Activated T-helper 17 cell treated with anti-CD3 and anti-CD28 coated beads, Interleukin-2, amount 50 U/mL, for 72 hours (primary cell): ENCODE measurements around the gene MPI. TPM values are rescaled to one million over a fixed set of nuclear protein-coding genes. Genes with fewer than 3 reads are reported as not detected.
A peak's percentile ranks its signal among the peaks of the same experiment; 100 is the strongest.

Experiments
- ATAC-seq: fragments of 150-1000 bp; cut with Tn5 transposase; replicated peaks from 2 replicates; pipeline ENCODE4 v1.10.0; 2021; ENCODE audit warnings: mild to moderate bottlenecking, moderate library complexity
- H3K27ac Mint-ChIP-seq: one replicate; pipeline ENCODE4 v1.8.0; 2022; ENCODE audit warnings: mixed read lengths
- H3K27me3 Mint-ChIP-seq: one replicate; pipeline ENCODE4 v1.8.0; 2022; ENCODE audit warnings: mixed read lengths
- H3K36me3 Mint-ChIP-seq: one replicate; pipeline ENCODE4 v1.8.0; 2022; ENCODE audit warnings: low read depth, mild to moderate bottlenecking, mixed read lengths
- H3K4me1 Mint-ChIP-seq: one replicate; pipeline ENCODE4 v1.8.0; 2022; ENCODE audit warnings: mixed read lengths
- H3K4me3 Mint-ChIP-seq: one replicate; pipeline ENCODE4 v1.8.0; 2022; ENCODE audit warnings: mild to moderate bottlenecking, mixed read lengths
- H3K9me3 Mint-ChIP-seq: one replicate; pipeline ENCODE4 v1.8.0; 2022; ENCODE audit warnings: mixed read lengths
- total RNA-seq, 2 donors: library from RNA; stranded (reverse); gene quantifications; one replicate each; pipeline ENCODE4 v1.2.3, GENCODE V29; 2022

MPI gene
- total RNA-seq, 2 donors from 2014 or later, result 51.8 to 98.5 TPM

DNA sequence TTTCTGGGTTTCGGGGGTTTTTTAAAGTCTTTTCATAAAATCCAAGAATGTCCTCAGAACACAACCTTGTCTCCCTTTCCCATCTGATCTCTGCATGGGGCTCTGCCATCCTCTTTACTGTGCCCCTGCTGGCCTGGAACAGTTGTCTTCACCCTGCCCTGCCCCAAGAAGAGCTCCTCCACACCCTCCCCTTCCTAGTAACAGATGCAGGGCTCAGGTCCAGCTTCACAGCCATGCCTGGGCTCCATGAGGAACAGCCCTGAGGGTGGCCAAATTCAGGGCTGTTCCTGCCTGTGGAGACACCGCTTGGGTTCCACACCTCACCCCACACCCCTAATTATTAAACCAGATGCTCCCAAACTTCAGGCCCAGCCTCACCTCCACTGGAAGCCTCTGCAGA is 34.0 kb upstream of the MPI start:
- ATAC-seq, result no peak
- H3K27me3 Mint-ChIP-seq, result no peaks in the 10 kb centered on the region
- H3K27ac Mint-ChIP-seq, result peak overlapping the region; percentile 84
- peaks cover 14% of the 10 kb centered on the region for H3K4me1 Mint-ChIP-seq
- no peaks in the 10 kb centered on the region for H3K9me3 Mint-ChIP-seq
- peaks cover 56% of the 10 kb centered on the region for H3K36me3 Mint-ChIP-seq
- no peak overlapping the region for H3K4me3 Mint-ChIP-seq

DNA sequence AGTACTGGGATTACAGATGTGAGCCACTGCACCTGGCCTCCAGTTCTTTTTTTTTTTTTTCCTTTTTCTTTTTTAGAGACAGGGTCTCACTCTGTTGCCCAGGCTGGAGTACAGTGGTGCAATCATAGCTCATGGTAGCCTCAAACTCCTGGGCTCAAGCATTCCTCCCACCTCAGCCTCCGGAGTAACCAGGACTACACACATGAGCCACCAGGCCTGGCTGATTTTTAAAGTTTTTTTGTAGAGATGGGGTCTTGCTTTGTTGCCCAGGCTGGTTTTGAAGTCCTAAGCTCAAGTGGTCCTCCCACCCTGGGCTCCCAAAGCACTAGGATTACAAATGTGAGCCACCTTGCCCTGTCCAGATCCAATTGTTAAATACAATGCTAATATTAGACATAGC is 33.3 kb upstream of the MPI start:
- H3K27ac Mint-ChIP-seq, result peak overlapping the region; percentile 84
- no peak for ATAC-seq

DNA sequence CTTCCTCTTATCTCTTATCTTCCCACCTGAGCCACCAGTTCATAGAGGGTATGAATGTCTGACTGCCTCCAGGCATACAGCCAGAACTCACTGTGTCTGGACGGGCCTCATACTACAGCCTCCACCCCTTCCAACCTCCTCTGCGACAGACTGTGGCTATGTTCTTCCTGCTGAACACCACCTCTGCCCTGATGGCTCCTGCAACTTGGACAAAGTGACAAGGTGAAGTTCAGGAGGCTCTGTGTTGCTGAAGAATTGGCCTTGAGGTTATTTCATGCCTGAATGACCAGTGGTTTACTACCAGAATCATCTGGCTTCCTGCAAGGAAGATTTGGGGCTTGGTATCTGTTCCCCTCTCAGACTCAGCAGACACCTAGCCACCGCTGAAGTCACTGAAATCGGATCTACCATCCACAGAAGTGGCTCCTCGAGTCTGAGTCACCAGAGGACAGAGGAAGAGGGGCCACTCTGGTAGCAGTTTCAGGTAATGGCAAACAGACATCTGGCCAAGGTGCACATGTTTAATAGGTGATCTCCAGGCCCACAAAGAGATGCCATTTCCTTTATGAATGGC is 32.7 kb upstream of the MPI start:
- ATAC-seq, result peak; percentile 40

More for the DNA sequence above, 33.3 kb upstream of the MPI start:
- H3K36me3 Mint-ChIP-seq, result peaks cover 49% of the 10 kb centered on the region
- H3K27me3 Mint-ChIP-seq, result no peaks in the 10 kb centered on the region
- no peaks in the 10 kb centered on the region for H3K9me3 Mint-ChIP-seq
- H3K4me1 Mint-ChIP-seq, result peaks cover 14% of the 10 kb centered on the region
- H3K4me3 Mint-ChIP-seq, result no peak overlapping the region

DNA sequence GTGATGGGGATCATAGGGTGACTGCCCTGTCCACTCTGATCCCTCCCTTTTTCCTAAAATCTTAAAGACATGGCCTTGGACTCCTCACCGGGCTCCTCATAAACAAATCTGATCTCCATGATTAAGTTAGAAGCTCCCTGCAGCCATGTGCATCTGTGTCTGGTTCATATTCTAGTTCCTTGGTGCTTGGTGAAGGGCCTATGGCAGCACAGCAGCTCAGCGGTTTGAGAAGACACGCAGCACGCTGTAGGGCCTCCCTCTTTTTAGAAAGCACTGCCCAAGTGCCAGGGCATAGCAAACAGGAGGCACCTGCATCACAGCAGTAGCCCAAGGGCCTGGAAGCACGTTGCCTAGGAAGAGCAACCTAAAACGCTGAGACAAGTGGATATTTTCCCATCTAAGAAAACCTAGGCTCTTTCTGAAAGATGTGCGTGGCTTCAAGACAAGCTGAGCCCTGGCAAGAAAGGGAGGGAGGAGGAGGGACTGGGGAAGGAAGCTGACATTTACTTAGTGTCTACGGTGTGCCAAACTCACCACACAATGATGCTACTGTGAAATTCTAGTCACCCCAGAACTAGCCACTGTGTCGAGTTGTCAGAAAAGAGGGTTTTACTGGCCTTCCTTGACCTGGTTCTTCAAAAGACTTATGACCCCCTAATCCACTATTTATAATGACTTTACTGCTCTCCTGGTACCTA is 32.0 kb upstream of the MPI start:
- peak; percentile 83 for ATAC-seq
- H3K4me3 Mint-ChIP-seq, result peak overlapping the region; percentile 45
- H3K36me3 Mint-ChIP-seq, result peaks cover 36% of the 10 kb centered on the region

More for the DNA sequence above, 32.7 kb upstream of the MPI start:
- H3K4me1 Mint-ChIP-seq, result peaks cover 14% of the 10 kb centered on the region
- H3K36me3 Mint-ChIP-seq, result peaks cover 43% of the 10 kb centered on the region
- H3K27me3 Mint-ChIP-seq, result no peaks in the 10 kb centered on the region
- H3K27ac Mint-ChIP-seq, result peak overlapping the region; percentile 84
- no peaks in the 10 kb centered on the region for H3K9me3 Mint-ChIP-seq
- no peak overlapping the region for H3K4me3 Mint-ChIP-seq

DNA sequence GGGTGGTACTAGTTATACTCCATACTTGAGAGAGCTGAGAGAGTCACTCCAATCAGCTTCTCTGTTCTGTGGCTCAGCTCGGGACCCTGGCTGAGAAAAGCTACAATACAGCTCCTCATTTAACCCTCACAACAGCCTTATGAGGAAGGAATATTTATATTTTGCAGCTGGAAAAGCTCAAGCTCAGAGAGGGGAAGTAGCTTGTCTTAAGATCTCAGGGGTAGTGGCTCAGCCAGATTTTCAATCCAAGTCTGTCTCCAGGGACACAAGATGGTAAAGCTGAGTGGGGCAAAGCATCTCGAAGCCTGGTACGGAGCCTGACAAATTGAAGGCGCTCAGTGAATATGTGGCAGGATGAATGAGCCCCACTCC is 31.5 kb upstream of the MPI start:
- no peaks in the 10 kb centered on the region for H3K27me3 Mint-ChIP-seq
- H3K4me1 Mint-ChIP-seq, result peaks cover 14% of the 10 kb centered on the region
- peak overlapping the region; percentile 84 for H3K27ac Mint-ChIP-seq
- no peak for ATAC-seq
- no peaks in the 10 kb centered on the region for H3K9me3 Mint-ChIP-seq
- peaks cover 31% of the 10 kb centered on the region for H3K36me3 Mint-ChIP-seq
- H3K4me3 Mint-ChIP-seq, result peak overlapping the region; percentile 45

More for the DNA sequence above, 32.0 kb upstream of the MPI start:
- H3K9me3 Mint-ChIP-seq, result no peaks in the 10 kb centered on the region
- H3K27me3 Mint-ChIP-seq, result no peaks in the 10 kb centered on the region
- peaks cover 14% of the 10 kb centered on the region for H3K4me1 Mint-ChIP-seq
- peak overlapping the region; percentile 84 for H3K27ac Mint-ChIP-seq

DNA sequence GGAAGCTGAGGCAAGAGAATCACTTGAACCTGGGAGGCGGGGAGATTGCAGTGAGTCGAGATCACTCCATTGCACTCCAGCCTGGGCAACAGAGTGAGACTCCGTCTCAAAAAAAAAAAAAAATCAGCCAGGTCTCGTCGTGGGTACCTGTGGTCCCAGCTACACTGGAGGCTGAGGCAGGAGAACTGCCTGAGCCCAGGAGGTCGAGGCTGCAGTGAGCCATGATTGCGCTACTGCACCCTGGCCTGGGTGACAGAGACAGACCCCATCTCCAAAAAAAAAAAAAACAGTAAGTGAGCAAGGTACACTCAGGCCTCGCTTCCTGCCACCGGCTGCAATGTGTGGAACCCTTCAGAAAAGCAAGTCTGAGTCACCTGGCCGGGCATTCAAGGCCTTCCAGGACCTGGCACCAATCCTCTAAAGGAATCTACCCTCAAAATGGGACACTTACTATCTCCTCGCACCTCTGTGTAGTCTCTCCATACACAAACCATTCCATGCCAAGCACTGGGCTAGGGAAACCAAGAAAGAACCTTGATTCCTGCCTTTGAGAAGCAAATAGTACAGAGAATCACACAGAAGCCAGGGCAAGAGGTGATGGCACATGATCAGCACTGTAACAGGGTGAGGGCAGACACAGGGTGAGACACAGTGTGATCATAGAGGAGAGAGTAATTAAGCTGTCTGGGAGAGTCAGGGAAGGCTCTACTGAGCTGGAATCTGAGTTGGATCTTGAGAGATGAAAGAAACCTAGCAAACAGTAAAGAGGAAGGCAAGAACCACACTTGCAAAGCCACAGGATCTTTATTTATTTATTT is 26.4 kb upstream of the MPI start:
- ATAC-seq, result peak; percentile 67
- H3K27ac Mint-ChIP-seq, result peak overlapping the region; percentile 51
- peaks cover 52% of the 10 kb centered on the region for H3K36me3 Mint-ChIP-seq
- H3K4me3 Mint-ChIP-seq, result peak overlapping the region; percentile 7
- H3K9me3 Mint-ChIP-seq, result no peaks in the 10 kb centered on the region
- no peaks in the 10 kb centered on the region for H3K27me3 Mint-ChIP-seq
- H3K4me1 Mint-ChIP-seq, result peaks cover 43% of the 10 kb centered on the region

DNA sequence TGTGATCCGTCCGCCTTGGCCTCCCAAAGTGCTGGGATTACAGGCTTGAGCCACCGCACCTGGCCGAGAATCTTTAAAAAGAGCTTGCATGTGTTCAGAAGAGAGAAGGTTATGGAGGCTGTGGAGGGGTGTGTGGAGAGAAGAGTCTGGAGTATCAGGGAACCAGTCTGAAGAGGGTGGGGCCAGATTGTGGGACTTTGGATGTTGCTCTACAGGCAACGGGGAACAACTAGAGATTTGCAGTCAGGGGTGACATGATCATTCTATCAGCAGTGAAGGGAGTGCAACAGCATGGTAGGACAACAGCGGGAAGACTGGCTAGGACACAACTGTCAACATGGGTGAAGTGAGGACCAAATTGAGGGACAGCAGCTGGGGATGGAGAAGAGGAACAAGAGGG is 25.5 kb upstream of the MPI start:
- Mint-ChIP-seq H3K4me1 (peaks cover 42% of the 10 kb centered on the region), H3K4me3 (no peak overlapping the region), H3K27me3 (no peaks in the 10 kb centered on the region), H3K36me3 (peaks cover 50% of the 10 kb centered on the region), H3K27ac (peak overlapping the region; percentile 71), H3K9me3 (no peaks in the 10 kb centered on the region)
- ATAC-seq, result no peak

DNA sequence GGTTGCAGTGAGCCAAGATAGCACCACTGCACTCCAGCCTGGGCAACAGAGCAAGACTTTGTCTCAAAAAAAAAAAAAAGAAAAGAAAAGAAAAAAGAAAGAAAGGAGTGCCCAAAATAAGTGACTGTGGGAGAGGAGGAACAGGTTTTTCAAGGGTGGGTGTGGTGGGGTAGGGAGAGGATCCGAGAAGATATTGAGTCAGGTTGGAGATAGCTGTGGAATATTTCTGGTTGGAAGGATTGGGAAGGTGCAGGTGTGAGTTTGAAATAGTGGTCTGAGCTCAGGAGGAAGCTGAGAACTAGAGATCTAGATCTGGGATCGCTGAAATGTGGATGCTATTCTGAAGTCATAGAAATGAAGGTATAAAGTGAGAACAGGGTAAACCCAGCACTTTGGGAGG is 24.5 kb upstream of the MPI start:
- Mint-ChIP-seq H3K36me3 (peaks cover 54% of the 10 kb centered on the region), H3K9me3 (no peaks in the 10 kb centered on the region), H3K27me3 (no peaks in the 10 kb centered on the region), H3K27ac (peak overlapping the region; percentile 90), H3K4me3 (peak overlapping the region; percentile 32), H3K4me1 (peaks cover 51% of the 10 kb centered on the region)
- no peak for ATAC-seq

DNA sequence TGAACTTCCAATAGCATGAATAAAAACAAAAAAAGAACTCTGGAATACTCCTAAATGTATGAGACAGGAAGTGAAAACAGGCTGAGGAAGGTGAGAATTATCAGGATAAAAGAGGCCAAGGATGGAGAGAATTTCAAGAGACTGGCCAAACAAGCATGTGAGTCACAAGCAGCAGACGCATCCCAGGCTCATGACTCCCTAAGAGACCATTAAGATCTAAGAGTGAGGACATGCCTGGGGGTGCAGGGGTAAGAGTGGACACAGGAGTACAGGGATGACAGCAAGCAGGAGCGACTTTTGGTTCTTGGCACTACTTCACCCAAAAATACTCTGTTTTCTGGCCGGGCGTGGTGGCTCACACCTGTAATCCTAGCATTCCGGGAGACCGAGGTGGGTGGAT is 23.8 kb upstream of the MPI start:
- H3K27me3 Mint-ChIP-seq, result no peaks in the 10 kb centered on the region
- peaks cover 62% of the 10 kb centered on the region for H3K36me3 Mint-ChIP-seq
- peak overlapping the region; percentile 32 for H3K4me3 Mint-ChIP-seq
- peak overlapping the region; percentile 90 for H3K27ac Mint-ChIP-seq
- H3K4me1 Mint-ChIP-seq, result peaks cover 58% of the 10 kb centered on the region
- H3K9me3 Mint-ChIP-seq, result no peaks in the 10 kb centered on the region
- no peak for ATAC-seq

DNA sequence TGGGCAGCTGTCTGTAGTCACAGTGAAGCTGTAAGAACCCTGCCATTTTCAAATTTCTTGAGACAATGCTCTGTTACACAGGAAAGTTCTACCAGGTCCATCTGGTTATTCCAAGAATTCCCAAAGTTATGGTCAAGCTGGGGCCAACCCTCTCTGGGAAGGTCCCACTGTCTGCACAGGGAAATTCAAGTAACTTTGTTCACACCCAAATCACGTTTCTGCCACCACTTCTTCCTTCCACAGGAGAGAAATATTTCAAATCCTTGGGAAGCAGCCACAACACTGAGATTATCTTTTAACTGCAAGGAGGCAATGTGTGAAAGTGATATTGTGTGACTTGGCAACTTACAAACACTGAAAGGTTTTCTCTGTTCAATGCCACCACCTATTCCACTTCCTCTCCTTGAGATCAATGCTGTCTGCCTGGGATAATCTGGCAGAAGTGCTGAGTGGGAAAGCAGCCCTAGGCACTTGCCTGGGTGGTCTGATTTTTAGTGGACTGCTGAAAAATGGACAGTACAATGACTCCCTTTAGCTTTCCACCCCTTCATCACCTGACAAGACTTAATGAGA is 22.3 kb upstream of the MPI start:
- peaks cover 68% of the 10 kb centered on the region for H3K36me3 Mint-ChIP-seq
- peak overlapping the region; percentile 80 for H3K27ac Mint-ChIP-seq
- peaks cover 61% of the 10 kb centered on the region for H3K4me1 Mint-ChIP-seq
- no peaks in the 10 kb centered on the region for H3K27me3 Mint-ChIP-seq
- no peaks in the 10 kb centered on the region for H3K9me3 Mint-ChIP-seq
- no peak for ATAC-seq
- peak overlapping the region; percentile 97 for H3K4me3 Mint-ChIP-seq

DNA sequence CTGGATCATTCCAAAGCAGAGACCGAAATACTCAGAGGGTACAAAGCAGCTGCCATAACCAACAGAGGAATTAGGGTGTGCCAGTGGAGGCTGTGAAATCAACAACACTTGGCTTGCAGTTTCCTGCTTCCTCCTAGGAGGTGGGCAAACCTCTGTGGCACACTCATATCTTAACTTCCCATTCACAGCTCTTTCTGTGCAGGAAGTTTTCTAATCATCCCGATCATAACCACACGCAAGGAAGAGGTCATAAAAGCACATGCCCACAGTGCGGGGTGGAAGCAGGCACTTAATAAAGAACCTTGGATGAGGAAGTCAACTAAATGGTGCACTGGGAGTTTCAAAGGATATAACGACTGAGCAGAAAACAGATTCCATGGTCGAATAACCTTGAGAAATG is 21.8 kb upstream of the MPI start:
- no peaks in the 10 kb centered on the region for H3K27me3 Mint-ChIP-seq
- peak; percentile 6 for ATAC-seq
- H3K36me3 Mint-ChIP-seq, result peaks cover 73% of the 10 kb centered on the region
- no peaks in the 10 kb centered on the region for H3K9me3 Mint-ChIP-seq
- H3K27ac Mint-ChIP-seq, result peak overlapping the region; percentile 80
- peak overlapping the region; percentile 97 for H3K4me3 Mint-ChIP-seq
- H3K4me1 Mint-ChIP-seq, result peaks cover 64% of the 10 kb centered on the region

DNA sequence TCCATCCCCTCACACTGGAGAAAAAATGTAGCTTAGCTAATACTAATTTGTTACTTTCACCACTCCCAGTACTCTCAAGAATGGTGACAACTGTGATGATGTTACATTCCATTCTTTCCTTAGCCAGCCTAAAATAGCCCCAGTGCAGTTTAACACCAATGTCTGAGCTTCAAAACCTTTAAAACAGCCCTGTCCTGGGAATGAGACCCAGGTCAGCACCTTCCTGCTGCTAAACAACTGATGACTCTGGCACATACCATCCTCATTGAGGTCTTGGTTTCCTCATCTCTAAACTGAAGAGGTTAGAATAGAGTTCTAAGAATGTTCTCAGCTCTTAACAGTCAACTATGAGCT is 20.5 kb upstream of the MPI start:
- no peaks in the 10 kb centered on the region for H3K9me3 Mint-ChIP-seq
- ATAC-seq, result peak; percentile 28
- peak overlapping the region; percentile 97 for H3K4me3 Mint-ChIP-seq
- H3K36me3 Mint-ChIP-seq, result peaks cover 66% of the 10 kb centered on the region
- H3K27ac Mint-ChIP-seq, result peak overlapping the region; percentile 86
- no peaks in the 10 kb centered on the region for H3K27me3 Mint-ChIP-seq
- peaks cover 60% of the 10 kb centered on the region for H3K4me1 Mint-ChIP-seq

DNA sequence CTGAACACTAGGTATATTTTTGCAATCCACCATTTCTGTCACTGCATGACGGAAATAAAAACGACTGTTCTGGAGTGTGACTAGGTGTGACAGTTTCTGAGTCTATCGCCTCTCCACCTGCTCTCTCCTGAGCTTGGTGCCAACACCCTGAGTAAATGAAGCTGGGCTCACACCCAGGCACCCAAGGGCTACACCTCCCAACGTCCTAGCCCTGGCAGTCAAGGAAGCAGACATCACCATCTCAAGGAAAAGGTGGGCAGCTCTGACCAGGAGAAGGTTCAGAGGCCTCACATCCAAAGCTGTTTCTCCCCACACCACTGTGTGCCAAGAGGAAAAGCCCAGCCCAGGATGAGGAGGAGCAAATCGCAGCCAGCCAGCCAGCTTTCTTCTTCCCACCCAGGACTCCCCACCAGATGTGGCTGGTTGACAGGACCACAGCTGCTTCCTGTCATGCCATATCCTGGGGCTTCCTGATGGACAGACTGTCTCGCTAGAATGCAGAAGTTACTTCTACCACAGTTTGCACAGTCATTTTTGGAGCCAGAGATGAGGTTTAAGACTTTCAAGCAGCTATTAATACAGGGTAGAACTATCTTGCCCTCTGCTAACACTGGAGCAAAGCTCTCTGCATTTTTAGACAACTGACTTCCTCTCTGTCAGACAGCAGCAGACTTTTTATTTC is 20.0 kb upstream of the MPI start:
- H3K27ac Mint-ChIP-seq, result peak overlapping the region; percentile 86
- peaks cover 57% of the 10 kb centered on the region for H3K4me1 Mint-ChIP-seq
- H3K27me3 Mint-ChIP-seq, result no peaks in the 10 kb centered on the region
- peak overlapping the region; percentile 97 for H3K4me3 Mint-ChIP-seq
- no peaks in the 10 kb centered on the region for H3K9me3 Mint-ChIP-seq
- H3K36me3 Mint-ChIP-seq, result peaks cover 62% of the 10 kb centered on the region
- peak; percentile 57 for ATAC-seq
